PC-3 (cell line): Measurements from ENCODE around the gene ACVR2A. TPM values are rescaled to one million over a fixed set of nuclear protein-coding genes. Genes with fewer than 3 reads are reported as not detected.

Experiments used
- ATAC-seq: fragments of 200-7000 bp; cut with Tn5 transposase; 2 replicates; pipeline ENCODE4 v1.9.1; 2020; ENCODE audit warnings: mild to moderate bottlenecking, moderate library complexity
- BruUV-seq: library from RNA; stranded (reverse); fragments of 400-500 nt; replicated peaks from 2 replicates; lab custom pipeline; 2021; lab: Mats Ljungman, UMichigan
- CTCF ChIA-PET: fragments of 300-600 bp; sonication (Branson Sonifier 250); formaldehyde crosslinking; loops from one replicate; lab custom pipeline; 2022; ENCODE audit warnings: antibody characterized with exemption; lab: Charles Lee
- POLR2A ChIA-PET: fragments of 300-600 bp; sonication (Branson Sonifier 250); formaldehyde crosslinking; loops from one replicate; lab custom pipeline; 2022; ENCODE audit warnings: antibody characterized with exemption; ENCODE audit not compliant: unreplicated experiment; lab: Charles Lee
- DNase-seq: peaks from one replicate; pipeline ENCODE4 v3.0.0-alpha.2; 2015
- H2AFZ ChIP-seq: fragments of 300-600 bp; sonication (generic); 2 replicates; pipeline ENCODE4 v1.6.0; 2016; ENCODE audit warnings: antibody characterized with exemption, low read length
- H3F3A ChIP-seq: fragments of 300-600 bp; sonication (generic); one replicate; pipeline ENCODE4 v1.6.0; 2017; ENCODE audit warnings: antibody characterized with exemption, low read length, control low read depth, mild to moderate bottlenecking; ENCODE audit not compliant: unreplicated experiment
- H3K27ac ChIP-seq: fragments of 300-600 bp; sonication (generic); 2 replicates; pipeline ENCODE4 v1.5.1; 2016; ENCODE audit warnings: mild to moderate bottlenecking, low read length
- H3K27me3 ChIP-seq: fragments of 300-600 bp; sonication (generic); 2 replicates; pipeline ENCODE4 v1.6.1; 2016; ENCODE audit warnings: low read length, mixed read lengths
- H3K36me3 ChIP-seq: fragments of 300-600 bp; sonication (generic); 2 replicates; pipeline ENCODE4 v1.6.1; 2016; ENCODE audit warnings: low read depth, mixed run types, low read length, mixed read lengths
- H3K4me1 ChIP-seq: fragments of 300-600 bp; sonication (generic); 2 replicates; pipeline ENCODE4 v1.5.1; 2016; ENCODE audit warnings: low read length; ENCODE audit not compliant: insufficient read depth
- H3K4me2 ChIP-seq: fragments of 300-600 bp; sonication (generic); 2 replicates; pipeline ENCODE4 v1.6.0; 2016; ENCODE audit warnings: low read length
- H3K4me3 ChIP-seq: fragments of 300-600 bp; sonication (generic); 2 replicates; pipeline ENCODE4 v1.5.1; 2016; ENCODE audit warnings: mild to moderate bottlenecking, low read length, mixed read lengths
- H3K79me2 ChIP-seq: fragments of 300-600 bp; sonication (generic); 2 replicates; pipeline ENCODE4 v1.6.1; 2017; ENCODE audit warnings: low read length, mixed read lengths
- H3K9ac ChIP-seq: fragments of 300-600 bp; sonication (generic); 2 replicates; pipeline ENCODE4 v1.6.0; 2016; ENCODE audit warnings: mild to moderate bottlenecking, low read length
- H3K9me2 ChIP-seq: fragments of 300-600 bp; sonication (generic); replicated peaks from 2 replicates; pipeline ENCODE4 v1.6.1; 2016; ENCODE audit warnings: mixed run types, low read length, mixed read lengths
- H3K9me3 ChIP-seq: fragments of 300-600 bp; sonication (generic); 2 replicates; pipeline ENCODE4 v1.6.1; 2016; ENCODE audit warnings: low read length, mixed read lengths
- H4K20me1 ChIP-seq: fragments of 300-600 bp; sonication (generic); 2 replicates; pipeline ENCODE4 v1.6.1; 2016; ENCODE audit warnings: low read length, mixed read lengths
- CTCF ChIP-seq: fragments of 300-600 bp; sonication (generic); conservative IDR thresholded peaks from 2 replicates; pipeline ENCODE4 v1.5.1; 2017; ENCODE audit warnings: antibody characterized with exemption, low read depth, mild to moderate bottlenecking, low read length
- EZH2 ChIP-seq: fragments of 300-600 bp; sonication (generic); IDR thresholded peaks from one replicate; pipeline ENCODE4 v1.6.1; 2017; ENCODE audit warnings: antibody characterized with exemption, mild to moderate bottlenecking, low read length; ENCODE audit not compliant: unreplicated experiment
- EZH2phosphoT487 ChIP-seq: fragments of 300-600 bp; sonication (generic); IDR thresholded peaks from 2 replicates; pipeline ENCODE4 v1.6.1; 2018; ENCODE audit warnings: mild to moderate bottlenecking, antibody characterized with exemption, low read length, borderline replicate concordance
- intact Hi-C: fragments of 100-400 bp; cut with micrococcal nuclease; formaldehyde crosslinking; loops from 2 replicates; pipeline ENCODE4 v1.9.0; 2023
- total RNA-seq: library from RNA; depleted of rRNA; stranded (reverse); fragments of >200 nt; gene quantifications from 2 replicates; pipeline ENCODE4 v1.2.3, GENCODE V29; 2014

ACVR2A gene
- total RNA-seq, 1 experiment from 2014 or later, result 6.5 TPM

GRCh38 chr2:147845411-147845971 lies 662 bp downstream of the ACVR2A start:
- peak; percentile 17 for DNase-seq
- H3K9me3 ChIP-seq, result no peaks in the 10 kb centered on the region
- TF ChIP-seq CTCF, result no peak
- TF ChIP-seq EZH2phosphoT487, result no peak
- TF ChIP-seq EZH2, result no peak
- H3K79me2 ChIP-seq, result peaks cover 59% of the 10 kb centered on the region
- H3K36me3 ChIP-seq, result no peaks in the 10 kb centered on the region
- H3F3A ChIP-seq, result no peaks in the 10 kb centered on the region
- no peaks in the 10 kb centered on the region for H3K9me2 ChIP-seq
- H3K27me3 ChIP-seq, result no peaks in the 10 kb centered on the region
- ATAC-seq, result no peak
- peak overlapping the region; percentile 24; the same call in 1 of the 2 replicates for H2AFZ ChIP-seq
- H3K27ac ChIP-seq, result no peak overlapping the region
- H3K4me1 ChIP-seq, result peaks cover 29% of the 10 kb centered on the region
- H3K4me2 ChIP-seq, result peak overlapping the region; percentile 84
- POLR2A ChIA-PET, result no interaction called here
- peak overlapping the region; percentile 94 for H3K4me3 ChIP-seq
- peak overlapping the region; percentile 77 for H3K9ac ChIP-seq
- TSS peak; percentile 49 for BruUV-seq
- CTCF ChIA-PET, result interaction anchor here (0.6 to 1.0 kb wide), 2 partner anchors 65 to 514 kb away, joined by 7 to 9 read pairs; no protein-coding TSS in a partner anchor
- peaks cover 16% of the 10 kb centered on the region; the same call in 1 of the 2 replicates for H4K20me1 ChIP-seq
- intact Hi-C loops, result loop anchor here (5.0 to 10.0 kb wide), 4 partner anchors 177 to 428 kb away; partner anchors contain the start of genes MBD5 and ORC4

GRCh38 chr2:147846412-147847081 lies 1.7 kb downstream of the ACVR2A start:
- no peaks in the 10 kb centered on the region for H3K27me3 ChIP-seq
- H3K4me3 ChIP-seq, result peak overlapping the region; percentile 94
- BruUV-seq, result no TSS peak
- peak; percentile 22 for DNase-seq
- peak overlapping the region; percentile 77; the same call in 1 of the 2 replicates for H3K9ac ChIP-seq
- ATAC-seq, result no peak
- no peak for TF ChIP-seq CTCF
- TF ChIP-seq EZH2, result no peak
- TF ChIP-seq EZH2phosphoT487, result no peak
- H3K36me3 ChIP-seq, result no peaks in the 10 kb centered on the region
- H3K9me2 ChIP-seq, result no peaks in the 10 kb centered on the region
- H3K27ac ChIP-seq, result no peak overlapping the region
- ChIA-PET POLR2A (no interaction called here), CTCF (no interaction called here)
- intact Hi-C loops, result loop anchor here (2.0 to 10.0 kb wide), 5 partner anchors 64 to 429 kb away; partner anchors contain the start of genes MBD5 and ORC4
- peaks cover 69% of the 10 kb centered on the region for H3K79me2 ChIP-seq
- peaks cover 29% of the 10 kb centered on the region for H3K4me1 ChIP-seq
- no peak overlapping the region for H2AFZ ChIP-seq
- H3K4me2 ChIP-seq, result peak overlapping the region; percentile 84
- H3K9me3 ChIP-seq, result no peaks in the 10 kb centered on the region
- H3F3A ChIP-seq, result no peaks in the 10 kb centered on the region
- peaks cover 16% of the 10 kb centered on the region; the same call in 1 of the 2 replicates for H4K20me1 ChIP-seq
